Chondrocyte (in vitro differentiated cells): ENCODE measurements around the gene IL7R. TPM values are rescaled to one million over a fixed set of nuclear protein-coding genes. Genes with fewer than 3 reads are reported as not detected.

ENCODE experiments used
- DNase-seq: peaks from one replicate; pipeline ENCODE4 v3.0.0; 2021; ENCODE audit warnings: mixed read lengths, low spot score
- H3K27ac Mint-ChIP-seq: one replicate; pipeline ENCODE4 v1.8.0; 2021; ENCODE audit warnings: mild to moderate bottlenecking, moderate library complexity, mixed read lengths; ENCODE audit not compliant: unreplicated experiment
- H3K27me3 Mint-ChIP-seq: 2 replicates; pipeline ENCODE4 v1.8.0; 2021; ENCODE audit warnings: low read depth, mixed read lengths
- H3K36me3 Mint-ChIP-seq: 2 replicates; pipeline ENCODE4 v1.8.0; 2021; ENCODE audit warnings: low read depth, mixed read lengths
- H3K4me1 Mint-ChIP-seq: 2 replicates; pipeline ENCODE4 v1.8.0; 2021; ENCODE audit warnings: low read depth, mild to moderate bottlenecking, mixed read lengths
- H3K4me3 Mint-ChIP-seq: one replicate; pipeline ENCODE4 v1.8.0; 2021; ENCODE audit warnings: mild to moderate bottlenecking, moderate library complexity, mixed read lengths; ENCODE audit not compliant: unreplicated experiment
- H3K9me3 Mint-ChIP-seq: 2 replicates; pipeline ENCODE4 v1.8.0; 2021; ENCODE audit warnings: low read depth, mixed read lengths
- CTCF ChIP-seq: fragments of 200-600 bp; sonication (generic); IDR thresholded peaks from 2 replicates; pipeline ENCODE4 v1.5.0; 2021; ENCODE audit warnings: antibody characterized with exemption, mild to moderate bottlenecking, moderate library complexity
- total RNA-seq: library from RNA; stranded (reverse); gene quantifications from 3 replicates; pipeline ENCODE4 v1.2.1, GENCODE V29; 2021

The IL7R gene
- total RNA-seq, 1 donor from 2014 or later, result 0.50 TPM

DNA sequence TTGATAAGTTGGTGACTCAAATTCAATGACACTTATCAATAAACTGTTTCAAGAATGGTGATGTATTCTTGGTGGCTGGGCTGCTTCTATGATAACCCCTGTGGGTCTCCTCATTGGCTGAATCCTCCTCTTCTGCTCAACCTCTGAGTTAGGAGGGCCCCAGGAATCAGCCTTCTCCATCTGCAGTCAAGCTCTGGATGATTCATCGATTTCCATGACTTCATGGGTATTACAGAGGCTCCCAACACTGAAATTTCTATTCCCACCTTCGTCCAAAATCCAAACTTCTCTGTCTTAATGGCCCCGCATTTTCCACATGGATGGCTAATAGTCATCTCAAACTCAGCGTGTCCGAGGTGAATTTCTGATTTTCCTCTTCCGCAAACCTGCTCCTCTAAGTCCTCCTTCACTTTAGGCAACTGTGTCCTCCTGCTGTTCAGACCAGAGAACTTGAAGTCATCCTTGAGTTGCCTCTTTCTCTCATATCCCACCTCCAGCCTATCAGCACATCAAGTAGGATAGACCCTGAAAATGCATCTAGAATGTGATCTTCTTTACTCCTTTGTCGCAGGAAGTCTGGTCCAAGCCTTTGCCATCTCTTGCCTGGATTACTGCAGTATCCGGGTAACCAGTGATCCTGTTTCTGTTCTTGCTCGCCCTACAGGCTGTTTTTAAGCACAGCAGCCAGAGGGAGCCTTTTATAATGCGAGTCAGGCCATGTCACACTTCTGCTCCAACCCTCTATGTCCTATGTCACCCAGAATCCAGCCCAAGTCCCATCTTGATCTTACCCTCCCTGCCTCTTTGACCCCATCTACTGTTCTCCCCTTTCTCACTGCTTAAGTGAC lies 41.4 kb upstream of the IL7R start:
- Mint-ChIP-seq H3K4me3 (no peak overlapping the region), H3K27ac (no peak overlapping the region), H3K4me1 (no peaks in the 10 kb centered on the region)

DNA sequence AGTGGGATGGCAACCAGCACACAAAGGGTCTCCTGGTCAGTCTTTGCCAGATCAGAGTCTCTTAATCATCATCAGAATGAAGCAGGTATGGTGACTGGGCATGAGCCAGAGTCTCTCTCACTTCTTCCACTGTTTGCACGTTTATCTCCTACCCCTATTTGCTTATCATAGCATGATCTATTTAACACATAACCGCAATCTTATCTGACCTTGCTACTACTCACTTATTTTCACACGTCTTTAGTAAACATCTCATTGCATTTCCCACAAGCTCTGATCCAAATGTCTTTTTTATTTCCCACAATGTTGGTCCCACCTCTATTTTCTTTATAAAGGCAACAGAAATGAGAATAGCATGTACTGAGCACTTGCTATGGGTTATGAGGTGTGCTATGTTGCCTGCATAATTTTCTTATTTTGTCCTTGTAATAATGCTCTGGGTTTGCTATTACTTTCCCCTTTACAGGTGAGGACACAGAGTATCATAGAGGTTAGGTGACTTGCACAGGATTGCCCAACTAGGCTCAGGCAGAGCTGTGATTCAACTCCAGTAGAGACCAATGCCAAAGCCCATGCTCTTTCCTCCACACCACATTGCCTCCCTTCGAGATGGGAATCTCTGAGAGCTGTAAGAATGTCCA lies 39.7 kb upstream of the IL7R start:
- TF ChIP-seq CTCF, result no peak
- no peak overlapping the region for H3K27ac Mint-ChIP-seq
- H3K4me3 Mint-ChIP-seq, result no peak overlapping the region
- no peaks in the 10 kb centered on the region for H3K36me3 Mint-ChIP-seq
- no peaks in the 10 kb centered on the region for H3K27me3 Mint-ChIP-seq
- H3K9me3 Mint-ChIP-seq, result no peaks in the 10 kb centered on the region
- DNase-seq, result no peak
- H3K4me1 Mint-ChIP-seq, result no peaks in the 10 kb centered on the region

More for the DNA sequence above, 41.4 kb upstream of the IL7R start:
- no peaks in the 10 kb centered on the region for H3K9me3 Mint-ChIP-seq
- no peaks in the 10 kb centered on the region for H3K36me3 Mint-ChIP-seq
- peak; percentile 73 for TF ChIP-seq CTCF
- no peaks in the 10 kb centered on the region for H3K27me3 Mint-ChIP-seq
- DNase-seq, result no peak

GRCh38 chr5:35819026-35819425 lies 37.7 kb upstream of the IL7R start:
- no peak for DNase-seq
- H3K9me3 Mint-ChIP-seq, result no peaks in the 10 kb centered on the region

GRCh38 chr5:35819668-35820067 lies 37.0 kb upstream of the IL7R start:
- H3K9me3 Mint-ChIP-seq, result no peaks in the 10 kb centered on the region
- no peaks in the 10 kb centered on the region for H3K27me3 Mint-ChIP-seq
- H3K27ac Mint-ChIP-seq, result no peak overlapping the region

More at GRCh38 chr5:35819026-35819425, 37.7 kb upstream of the IL7R start:
- H3K27ac Mint-ChIP-seq, result no peak overlapping the region
- H3K4me1 Mint-ChIP-seq, result no peaks in the 10 kb centered on the region
- TF ChIP-seq CTCF, result no peak
- H3K27me3 Mint-ChIP-seq, result no peaks in the 10 kb centered on the region
- H3K36me3 Mint-ChIP-seq, result no peaks in the 10 kb centered on the region
- H3K4me3 Mint-ChIP-seq, result no peak overlapping the region

More at GRCh38 chr5:35819668-35820067, 37.0 kb upstream of the IL7R start:
- no peak for TF ChIP-seq CTCF
- Mint-ChIP-seq H3K4me1 (no peaks in the 10 kb centered on the region), H3K4me3 (no peak overlapping the region), H3K36me3 (no peaks in the 10 kb centered on the region)
- no peak for DNase-seq
